K562 (cell line): ENCODE data around the gene PBX2.

Experiments
- ELF4 ChIP-seq: fragments of 450-650 bp; formaldehyde crosslinking; IDR thresholded peaks from 2 replicates; pipeline ENCODE4 v1.4.0; 2022; ENCODE audit warnings: missing genetic modification characterization
- MTF1 ChIP-seq: fragments of 250-450 bp; sonication (Bioruptor Pico); IDR thresholded peaks from 2 replicates; pipeline ENCODE4 v1.9.0; 2021; ENCODE audit warnings: moderate library complexity, mild to moderate bottlenecking, inconsistent platforms, borderline replicate concordance
- NR1H2 ChIP-seq: sonication (generic); formaldehyde crosslinking; IDR thresholded peaks from 2 replicates; pipeline ENCODE4 v1.4.0; 2020; ENCODE audit warnings: mild to moderate bottlenecking, missing genetic modification reagents
- POLR2AphosphoS5 ChIP-seq: IDR thresholded peaks from 2 replicates; pipeline ENCODE4 v1.6.1; 2011; ENCODE audit warnings: mild to moderate bottlenecking, low read depth, low read length, moderate library complexity; ENCODE audit not compliant: control insufficient read depth, insufficient read depth
- PYGO2 ChIP-seq: fragments of 450-650 bp; IDR thresholded peaks from 2 replicates; pipeline ENCODE4 v1.6.1; 2016; ENCODE audit warnings: mild to moderate bottlenecking, missing genetic modification characterization, moderate library complexity, missing compliant biosample characterization
- RAD21 ChIP-seq, 2 experiments: fragments of 250-450 bp in 1 of 2; fragments of 450-650 bp in 1 of 2; sonication (Bioruptor Pico) in 1 of 2; formaldehyde crosslinking in 1 of 2; IDR thresholded peaks in 1 of 2; conservative IDR thresholded peaks in 1 of 2; 2 replicates each; pipeline versions ENCODE4 v1.4.0 to v1.8.0; 2020 to 2022; ENCODE audit warnings: mild to moderate bottlenecking in 2 of 2, moderate library complexity in 1 of 2
- RFX5 ChIP-seq: IDR thresholded peaks from 2 replicates; pipeline ENCODE4 v1.6.1; 2011; ENCODE audit warnings: low read depth, mild to moderate bottlenecking, improper control_type of control experiment, low read length
- ZNF239 ChIP-seq: fragments of 250-450 bp; sonication (Bioruptor Pico); IDR thresholded peaks from 2 replicates; pipeline ENCODE4 v1.4.0; 2020; ENCODE audit warnings: mild to moderate bottlenecking
- TF ChIP-seq, protein P1 (sequence below), 3 experiments: IDR thresholded peaks in 2 of 3; conservative IDR thresholded peaks in 1 of 3; 2 replicates each; pipeline ENCODE4 v1.5.1; 2011 to 2012; ENCODE audit warnings: low read length in 3 of 3, mild to moderate bottlenecking in 3 of 3, control low read depth in 2 of 3, improper control_type of control experiment in 1 of 3, inconsistent platforms in 1 of 3, low read depth in 1 of 3, mixed read lengths in 1 of 3, moderate library complexity in 1 of 3; ENCODE audit not compliant: insufficient read depth in 2 of 3
- TF ChIP-seq, protein P2 (sequence below): fragments of 450-650 bp; formaldehyde crosslinking; IDR thresholded peaks from 2 replicates; pipeline ENCODE4 v1.4.0; 2022; ENCODE audit warnings: mild to moderate bottlenecking, moderate library complexity
- TF ChIP-seq, protein P3 (sequence below): fragments of 450-650 bp; conservative IDR thresholded peaks from 2 replicates; pipeline ENCODE4 v1.6.1; 2016; ENCODE audit warnings: missing genetic modification characterization, low read depth, mild to moderate bottlenecking, control low read depth, missing compliant biosample characterization
- TF ChIP-seq, protein P4 (sequence below): fragments of 250-450 bp; sonication (Bioruptor Pico); IDR thresholded peaks from 2 replicates; pipeline ENCODE4 v1.5.0; 2021
- TF ChIP-seq, protein P5 (sequence below): fragments of 450-650 bp; IDR thresholded peaks from 2 replicates; pipeline ENCODE4 v1.6.1; 2016; ENCODE audit warnings: low read depth

DNA sequence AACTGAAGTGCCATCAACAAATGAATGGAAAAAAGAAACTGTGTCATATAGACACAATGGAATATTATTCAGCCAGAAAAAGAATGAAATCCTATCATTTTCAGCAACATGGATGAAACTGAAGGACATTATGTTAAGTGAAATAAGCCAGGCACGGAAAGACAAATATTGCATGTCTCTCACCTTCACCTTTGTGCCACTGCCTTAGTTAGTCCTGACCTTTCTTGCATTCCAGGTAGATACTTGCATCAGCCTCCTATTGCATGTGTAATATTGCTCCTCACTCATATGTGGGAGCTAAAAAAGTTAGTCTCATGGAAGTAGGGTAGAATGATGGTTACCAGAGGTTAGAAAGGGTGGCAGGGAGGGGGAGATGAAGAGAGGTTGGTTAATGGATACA lies 19.0 kb upstream of the PBX2 start:
- TF ChIP-seq RFX5 (no peak), ZNF239 (CRISPR knock-in tag) (no peak), PYGO2 (tag) (no peak), NR1H2 (CRISPR knock-in tag) (no peak), POLR2AphosphoS5 (no peak), ELF4 (CRISPR knock-in tag) (no peak), MTF1 (CRISPR knock-in tag) (no peak), RAD21 (CRISPR knock-in tag; conservative IDR thresholded peaks at IDR 0.05 in 1 of 2, IDR thresholded peaks at IDR 0.05 in 1 of 2) (no peak)
- TF ChIP-seq, protein P1, sequence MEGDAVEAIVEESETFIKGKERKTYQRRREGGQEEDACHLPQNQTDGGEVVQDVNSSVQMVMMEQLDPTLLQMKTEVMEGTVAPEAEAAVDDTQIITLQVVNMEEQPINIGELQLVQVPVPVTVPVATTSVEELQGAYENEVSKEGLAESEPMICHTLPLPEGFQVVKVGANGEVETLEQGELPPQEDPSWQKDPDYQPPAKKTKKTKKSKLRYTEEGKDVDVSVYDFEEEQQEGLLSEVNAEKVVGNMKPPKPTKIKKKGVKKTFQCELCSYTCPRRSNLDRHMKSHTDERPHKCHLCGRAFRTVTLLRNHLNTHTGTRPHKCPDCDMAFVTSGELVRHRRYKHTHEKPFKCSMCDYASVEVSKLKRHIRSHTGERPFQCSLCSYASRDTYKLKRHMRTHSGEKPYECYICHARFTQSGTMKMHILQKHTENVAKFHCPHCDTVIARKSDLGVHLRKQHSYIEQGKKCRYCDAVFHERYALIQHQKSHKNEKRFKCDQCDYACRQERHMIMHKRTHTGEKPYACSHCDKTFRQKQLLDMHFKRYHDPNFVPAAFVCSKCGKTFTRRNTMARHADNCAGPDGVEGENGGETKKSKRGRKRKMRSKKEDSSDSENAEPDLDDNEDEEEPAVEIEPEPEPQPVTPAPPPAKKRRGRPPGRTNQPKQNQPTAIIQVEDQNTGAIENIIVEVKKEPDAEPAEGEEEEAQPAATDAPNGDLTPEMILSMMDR (IDR thresholded peaks at IDR 0.05 in 2 of 3, conservative IDR thresholded peaks at IDR 0.05 in 1 of 3; ENCODE audit: insufficient read depth in 2 of 3, low read depth in 1 of 3, low read length in 3 of 3): no peak
- TF ChIP-seq, protein P2, sequence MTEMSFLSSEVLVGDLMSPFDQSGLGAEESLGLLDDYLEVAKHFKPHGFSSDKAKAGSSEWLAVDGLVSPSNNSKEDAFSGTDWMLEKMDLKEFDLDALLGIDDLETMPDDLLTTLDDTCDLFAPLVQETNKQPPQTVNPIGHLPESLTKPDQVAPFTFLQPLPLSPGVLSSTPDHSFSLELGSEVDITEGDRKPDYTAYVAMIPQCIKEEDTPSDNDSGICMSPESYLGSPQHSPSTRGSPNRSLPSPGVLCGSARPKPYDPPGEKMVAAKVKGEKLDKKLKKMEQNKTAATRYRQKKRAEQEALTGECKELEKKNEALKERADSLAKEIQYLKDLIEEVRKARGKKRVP: no peak
- TF ChIP-seq, protein P3, sequence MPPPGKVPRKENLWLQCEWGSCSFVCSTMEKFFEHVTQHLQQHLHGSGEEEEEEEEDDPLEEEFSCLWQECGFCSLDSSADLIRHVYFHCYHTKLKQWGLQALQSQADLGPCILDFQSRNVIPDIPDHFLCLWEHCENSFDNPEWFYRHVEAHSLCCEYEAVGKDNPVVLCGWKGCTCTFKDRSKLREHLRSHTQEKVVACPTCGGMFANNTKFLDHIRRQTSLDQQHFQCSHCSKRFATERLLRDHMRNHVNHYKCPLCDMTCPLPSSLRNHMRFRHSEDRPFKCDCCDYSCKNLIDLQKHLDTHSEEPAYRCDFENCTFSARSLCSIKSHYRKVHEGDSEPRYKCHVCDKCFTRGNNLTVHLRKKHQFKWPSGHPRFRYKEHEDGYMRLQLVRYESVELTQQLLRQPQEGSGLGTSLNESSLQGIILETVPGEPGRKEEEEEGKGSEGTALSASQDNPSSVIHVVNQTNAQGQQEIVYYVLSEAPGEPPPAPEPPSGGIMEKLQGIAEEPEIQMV (tag): no peak
- TF ChIP-seq, protein P4, sequence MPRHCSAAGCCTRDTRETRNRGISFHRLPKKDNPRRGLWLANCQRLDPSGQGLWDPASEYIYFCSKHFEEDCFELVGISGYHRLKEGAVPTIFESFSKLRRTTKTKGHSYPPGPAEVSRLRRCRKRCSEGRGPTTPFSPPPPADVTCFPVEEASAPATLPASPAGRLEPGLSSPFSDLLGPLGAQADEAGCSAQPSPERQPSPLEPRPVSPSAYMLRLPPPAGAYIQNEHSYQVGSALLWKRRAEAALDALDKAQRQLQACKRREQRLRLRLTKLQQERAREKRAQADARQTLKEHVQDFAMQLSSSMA (CRISPR knock-in tag): no peak
- TF ChIP-seq, protein P5, sequence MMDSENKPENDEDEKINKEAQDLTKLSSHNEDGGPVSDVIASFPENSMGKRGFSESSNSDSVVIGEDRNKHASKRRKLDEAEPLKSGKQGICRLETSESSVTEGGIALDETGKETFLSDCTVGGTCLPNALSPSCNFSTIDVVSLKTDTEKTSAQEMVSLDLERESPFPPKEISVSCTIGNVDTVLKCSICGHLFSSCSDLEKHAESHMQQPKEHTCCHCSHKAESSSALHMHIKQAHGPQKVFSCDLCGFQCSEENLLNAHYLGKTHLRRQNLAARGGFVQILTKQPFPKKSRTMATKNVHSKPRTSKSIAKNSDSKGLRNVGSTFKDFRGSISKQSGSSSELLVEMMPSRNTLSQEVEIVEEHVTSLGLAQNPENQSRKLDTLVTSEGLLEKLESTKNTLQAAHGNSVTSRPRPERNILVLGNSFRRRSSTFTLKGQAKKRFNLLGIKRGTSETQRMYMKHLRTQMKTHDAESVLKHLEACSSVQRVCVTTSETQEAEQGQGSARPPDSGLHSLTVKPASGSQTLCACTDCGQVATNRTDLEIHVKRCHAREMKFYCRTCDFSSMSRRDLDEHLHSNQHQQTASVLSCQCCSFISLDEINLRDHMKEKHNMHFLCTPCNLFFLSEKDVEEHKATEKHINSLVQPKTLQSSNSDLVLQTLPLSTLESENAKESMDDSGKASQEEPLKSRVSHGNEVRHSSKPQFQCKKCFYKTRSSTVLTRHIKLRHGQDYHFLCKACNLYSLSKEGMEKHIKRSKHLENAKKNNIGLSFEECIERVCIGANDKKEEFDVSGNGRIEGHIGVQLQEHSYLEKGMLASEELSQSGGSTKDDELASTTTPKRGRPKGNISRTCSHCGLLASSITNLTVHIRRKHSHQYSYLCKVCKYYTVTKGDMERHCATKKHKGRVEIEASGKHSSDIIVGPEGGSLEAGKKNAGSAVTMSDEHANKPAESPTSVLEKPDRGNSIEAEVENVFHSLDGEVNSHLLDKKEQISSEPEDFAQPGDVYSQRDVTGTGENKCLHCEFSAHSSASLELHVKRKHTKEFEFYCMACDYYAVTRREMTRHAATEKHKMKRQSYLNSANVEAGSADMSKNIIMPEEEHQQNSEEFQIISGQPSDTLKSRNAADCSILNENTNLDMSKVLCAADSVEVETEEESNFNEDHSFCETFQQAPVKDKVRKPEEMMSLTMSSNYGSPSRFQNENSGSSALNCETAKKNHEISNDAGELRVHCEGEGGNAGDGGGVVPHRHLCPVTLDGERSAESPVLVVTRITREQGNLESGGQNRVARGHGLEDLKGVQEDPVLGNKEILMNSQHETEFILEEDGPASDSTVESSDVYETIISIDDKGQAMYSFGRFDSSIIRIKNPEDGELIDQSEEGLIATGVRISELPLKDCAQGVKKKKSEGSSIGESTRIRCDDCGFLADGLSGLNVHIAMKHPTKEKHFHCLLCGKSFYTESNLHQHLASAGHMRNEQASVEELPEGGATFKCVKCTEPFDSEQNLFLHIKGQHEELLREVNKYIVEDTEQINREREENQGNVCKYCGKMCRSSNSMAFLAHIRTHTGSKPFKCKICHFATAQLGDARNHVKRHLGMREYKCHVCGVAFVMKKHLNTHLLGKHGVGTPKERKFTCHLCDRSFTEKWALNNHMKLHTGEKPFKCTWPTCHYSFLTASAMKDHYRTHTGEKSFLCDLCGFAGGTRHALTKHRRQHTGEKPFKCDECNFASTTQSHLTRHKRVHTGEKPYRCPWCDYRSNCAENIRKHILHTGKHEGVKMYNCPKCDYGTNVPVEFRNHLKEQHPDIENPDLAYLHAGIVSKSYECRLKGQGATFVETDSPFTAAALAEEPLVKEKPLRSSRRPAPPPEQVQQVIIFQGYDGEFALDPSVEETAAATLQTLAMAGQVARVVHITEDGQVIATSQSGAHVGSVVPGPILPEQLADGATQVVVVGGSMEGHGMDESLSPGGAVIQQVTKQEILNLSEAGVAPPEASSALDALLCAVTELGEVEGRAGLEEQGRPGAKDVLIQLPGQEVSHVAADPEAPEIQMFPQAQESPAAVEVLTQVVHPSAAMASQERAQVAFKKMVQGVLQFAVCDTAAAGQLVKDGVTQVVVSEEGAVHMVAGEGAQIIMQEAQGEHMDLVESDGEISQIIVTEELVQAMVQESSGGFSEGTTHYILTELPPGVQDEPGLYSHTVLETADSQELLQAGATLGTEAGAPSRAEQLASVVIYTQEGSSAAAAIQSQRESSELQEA: no peak
